K562 (cell line): ENCODE data around the gene TANGO6. TPM values are rescaled to one million over a fixed set of nuclear protein-coding genes. Genes with fewer than 3 reads are reported as not detected.
A peak's percentile ranks its signal among the peaks of the same experiment; 100 is the strongest.

Experiments
- ATAC-seq: fragments of 200-7000 bp; cut with Tn5 transposase; 3 replicates; pipeline ENCODE4 v1.9.1; 2020; ENCODE audit warnings: moderate library complexity
- BruUV-seq: library from RNA; stranded (reverse); fragments of 400-500 nt; replicated peaks from 2 replicates; lab custom pipeline; 2021; lab: Mats Ljungman, UMichigan
- CTCF ChIA-PET: fragments of 300-600 bp; formaldehyde crosslinking; extraction: SDS; loops from one replicate; lab custom pipeline; 2021; ENCODE audit warnings: low intra/inter-chr PET ratio; lab: Yijun Ruan, JAX
- POLR2A ChIA-PET: fragments of 300-600, 350-650 bp; sonication (Branson Sonifier 250); formaldehyde crosslinking; extraction: SDS; loops from one replicate; lab custom pipeline; 2021; ENCODE audit warnings: antibody characterized with exemption, inconsistent platforms; lab: Yijun Ruan, JAX
- DNase-seq, 4 experiments: peaks; one replicate each; pipeline versions ENCODE4 v3.0.0 to v3.0.0-alpha.2; 2011 to 2018; ENCODE audit warnings: low spot score in 3 of 4, mixed read lengths in 3 of 4; ENCODE audit errors: extremely low read depth in 1 of 4
- FAIRE-seq: peaks from 2 replicates; lab custom pipeline; 2011; peaks lifted over from hg19 to GRCh38; lab: Jason Lieb, UNC
- H2AFZ ChIP-seq: 2 replicates; pipeline ENCODE4 v1.6.0; 2011; ENCODE audit warnings: low read depth, low read length, control low read depth, inconsistent platforms
- H3K27ac ChIP-seq: fragments of 200-600 bp; 3 replicates; pipeline ENCODE4 v1.8.0; 2011; ENCODE audit warnings: low read depth, mild to moderate bottlenecking, control low read depth, inconsistent platforms, low read length, moderate library complexity, mixed read lengths; ENCODE audit errors: extremely low read depth
- H3K27me3 ChIP-seq, 2 experiments: fragments of 300-600 bp in 1 of 2; 2 replicates in 1 of 2; 3 replicates in 1 of 2; pipeline versions ENCODE4 v1.6.0 to v1.8.0; 2011; ENCODE audit warnings: inconsistent platforms in 2 of 2, low read length in 2 of 2, mild to moderate bottlenecking in 1 of 2, mixed read lengths in 1 of 2, moderate library complexity in 1 of 2; ENCODE audit not compliant: control insufficient read depth in 2 of 2, insufficient read depth in 2 of 2
- H3K36me3 ChIP-seq: fragments of 300-600 bp; 3 replicates; pipeline ENCODE4 v1.8.0; 2011; ENCODE audit warnings: mild to moderate bottlenecking, low read length, inconsistent platforms; ENCODE audit not compliant: control insufficient read depth, insufficient read depth
- H3K4me1 ChIP-seq, 2 experiments: fragments of 200-600 bp in 1 of 2; replicated peaks in 1 of 2; 2 replicates in 1 of 2; 3 replicates in 1 of 2; pipeline versions ENCODE4 v1.5.1 to v1.8.0; 2011; ENCODE audit warnings: inconsistent platforms in 2 of 2, low read length in 2 of 2, mild to moderate bottlenecking in 1 of 2, mixed read lengths in 1 of 2, moderate library complexity in 1 of 2; ENCODE audit not compliant: control insufficient read depth in 2 of 2, insufficient read depth in 2 of 2
- H3K4me2 ChIP-seq: 2 replicates; pipeline ENCODE4 v1.6.1; 2011; ENCODE audit warnings: low read length, control low read depth, inconsistent platforms, mixed read lengths; ENCODE audit not compliant: insufficient read depth
- H3K4me3 ChIP-seq: fragments of 200-600 bp; sonication (generic), shearing (Covaris generic); 2 replicates; pipeline ENCODE4 v1.5.1; 2016; ENCODE audit warnings: control low read depth, inconsistent platforms
- H3K79me2 ChIP-seq: fragments of 200-600 bp; 3 replicates; pipeline ENCODE4 v1.8.0; 2011; ENCODE audit warnings: low read length, inconsistent platforms; ENCODE audit not compliant: control insufficient read depth, insufficient read depth
- H3K9ac ChIP-seq, 2 experiments: 2 replicates each; pipeline versions ENCODE4 v1.6.0 to v1.6.1; 2011; ENCODE audit warnings: low read depth in 2 of 2, low read length in 2 of 2, control low read depth in 1 of 2, inconsistent platforms in 1 of 2, mild to moderate bottlenecking in 1 of 2, mixed read lengths in 1 of 2; ENCODE audit not compliant: insufficient read depth in 1 of 2
- H3K9me1 ChIP-seq: one replicate; pipeline ENCODE4 v1.6.0; 2011; ENCODE audit warnings: inconsistent platforms, mild to moderate bottlenecking, low read length, moderate library complexity; ENCODE audit not compliant: control insufficient read depth, insufficient read depth
- H3K9me3 ChIP-seq: replicated peaks from 2 replicates; pipeline ENCODE4 v1.5.1; 2011; ENCODE audit warnings: low read depth, low read length, inconsistent platforms; ENCODE audit not compliant: control insufficient read depth, insufficient read depth
- H4K20me1 ChIP-seq: replicated peaks from 2 replicates; pipeline ENCODE4 v1.6.1; 2011; ENCODE audit warnings: low read length, inconsistent platforms, mixed read lengths; ENCODE audit not compliant: control insufficient read depth, insufficient read depth
- ATF7 ChIP-seq: fragments of 450-650 bp; IDR thresholded peaks from 2 replicates; pipeline ENCODE4 v1.7.1; 2014; ENCODE audit warnings: mild to moderate bottlenecking, moderate library complexity
- CEBPG ChIP-seq, 3 experiments: fragments of 200-800 bp in 1 of 3; sonication (Bioruptor generic) in 1 of 3; sonication (generic) in 1 of 3; formaldehyde crosslinking in 1 of 3; IDR thresholded peaks in 2 of 3; conservative IDR thresholded peaks in 1 of 3; 2 replicates each; pipeline versions ENCODE4 v1.6.1 to v1.8.0; 2016 to 2022; ENCODE audit warnings: missing compliant biosample characterization in 2 of 3, missing genetic modification characterization in 2 of 3, mild to moderate bottlenecking in 1 of 3, missing genetic modification reagents in 1 of 3
- FOSL1 ChIP-seq: fragments of 200-800 bp; sonication (Bioruptor generic); conservative IDR thresholded peaks from 2 replicates; pipeline ENCODE4 v1.6.1; 2016; ENCODE audit warnings: missing genetic modification characterization, missing compliant biosample characterization
- ZNF384 ChIP-seq: IDR thresholded peaks from 2 replicates; pipeline ENCODE4 v1.6.1; 2012; ENCODE audit warnings: low read depth, low read length, improper control_type of control experiment
- WGBS: fragments of 100-300 bp; shearing (Covaris generic); methylation state at CpG from one replicate; pipeline ENCODE4 v1.1.6; 2016; ENCODE audit warnings: low coverage, mixed read lengths; ENCODE audit not compliant: insufficient coverage; ENCODE audit errors: missing lambda C conversion rate; 5-methylcytosine and 5-hydroxymethylcytosine counted together
- in situ Hi-C: fragments of 300-500 bp; cut with MboI; formaldehyde crosslinking; loops from 4 replicates; pipeline ENCODE4 v1.15.0; 2018; ENCODE audit warnings: inconsistent platforms, mixed read lengths
- intact Hi-C: fragments of 100-400 bp; cut with micrococcal nuclease; formaldehyde crosslinking; loops from 2 replicates; pipeline ENCODE4 v1.14.2; 2022
- polyA plus RNA-seq, 8 experiments: library from polyadenylated mRNA; depleted of rRNA in 4 of 8; stranded (reverse) in 5 of 8; unstranded in 3 of 8; fragments of >200 nt; fragmentation: Nextera tagmentation in 2 of 8; fragmentation: Illumina TruSeq in 1 of 8; extraction: Ambion mirVana in 2 of 8; extraction: Trizol in 1 of 8; gene quantifications; 2 replicates each; pipeline versions ENCODE4 v1.2.1 to v1.2.3, GENCODE V29; 2011 to 2014; ENCODE audit warnings: inconsistent platforms in 1 of 8, missing spikeins in 1 of 8
- total RNA-seq, 7 experiments: library from RNA; depleted of rRNA in 6 of 7; stranded (reverse); fragments of >200 nt in 6 of 7; fragmentation: Illumina TruSeq in 2 of 7; extraction: Trizol in 2 of 7; gene quantifications; 2 replicates each; pipeline versions ENCODE4 v1.2.1 to v1.2.3, GENCODE V29; 2011 to 2021; ENCODE audit warnings: low replicate concordance in 1 of 7
- TF ChIP-seq, protein P1 (sequence below), 2 experiments: fragments of 450-650 bp in 1 of 2; sonication (generic) in 1 of 2; formaldehyde crosslinking in 1 of 2; IDR thresholded peaks in 1 of 2; conservative IDR thresholded peaks in 1 of 2; 2 replicates each; pipeline versions ENCODE4 v1.6.1 to v1.8.1; 2016 to 2023; ENCODE audit warnings: mild to moderate bottlenecking in 2 of 2, moderate library complexity in 2 of 2, inconsistent platforms in 1 of 2, missing genetic modification reagents in 1 of 2
- TF ChIP-seq, protein P2 (sequence below): fragments of 150-350 bp; conservative IDR thresholded peaks from 2 replicates; pipeline ENCODE4 v1.6.1; 2014; ENCODE audit warnings: low read length

TANGO6 gene
- total and polyA plus RNA-seq, 9 of the 15 experiments (the other 6 are each of a cell fraction or from before 2014, with no cell fraction given) = 1.6 to 15.2 (median 9.6) TPM

DNA sequence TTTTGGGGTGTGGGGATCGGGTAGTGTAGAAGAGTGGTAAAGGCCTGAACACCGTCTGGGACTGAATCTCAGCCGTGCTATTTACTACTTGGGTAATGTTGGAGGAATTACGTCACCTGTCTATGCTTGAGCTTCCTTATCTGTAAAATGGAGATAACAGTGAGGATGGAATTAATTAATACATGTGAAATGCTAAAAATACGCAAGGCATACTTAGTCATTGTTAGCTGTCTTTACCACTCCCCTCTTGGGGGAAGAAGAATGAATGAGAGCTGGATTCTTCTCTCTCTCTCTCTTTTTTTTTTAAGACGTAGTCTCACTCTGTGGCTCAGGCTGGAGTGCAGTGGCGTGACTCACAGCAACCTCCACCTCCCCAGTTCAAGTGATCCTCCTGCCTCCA lies 41.1 kb upstream of the TANGO6 start:
- Histone ChIP-seq H3K27ac (no peak overlapping the region), H3K4me3 (no peak overlapping the region), H3K9ac (no peak overlapping the region), H3K4me2 (no peak overlapping the region), H3K4me1 (no peaks in the 10 kb centered on the region; a peak in 1 of 5 replicates), H3K79me2 (no peaks in the 10 kb centered on the region), H3K9me1 (no peaks in the 10 kb centered on the region), H3K27me3 (peaks cover 2 to 18% of the 10 kb centered on the region in 2 experiments; a peak in 2 of 5 replicates), H3K9me3 (no peaks in the 10 kb centered on the region), H2AFZ (no peak overlapping the region), H3K36me3 (no peaks in the 10 kb centered on the region), H4K20me1 (peaks cover 3% of the 10 kb centered on the region; the same call in 1 of the 2 replicates)
- ATAC-seq = no peak
- 16% methylated on average over 7 of the region's 7 CpGs for WGBS
- POLR2A ChIA-PET = interaction anchor here (1.0 kb wide), 1 partner anchor 9 kb away, joined by 3 read pairs; no protein-coding TSS in a partner anchor
- BruUV-seq = no TSS peak
- DNase-seq = no peak
- TF ChIP-seq, protein P1, sequence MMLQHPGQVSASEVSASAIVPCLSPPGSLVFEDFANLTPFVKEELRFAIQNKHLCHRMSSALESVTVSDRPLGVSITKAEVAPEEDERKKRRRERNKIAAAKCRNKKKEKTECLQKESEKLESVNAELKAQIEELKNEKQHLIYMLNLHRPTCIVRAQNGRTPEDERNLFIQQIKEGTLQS (IDR thresholded peaks at IDR 0.05) = peak; percentile 60; the same call in 1 of the 2 replicates
- TF ChIP-seq, protein P1 (CRISPR knock-in tag; conservative IDR thresholded peaks at IDR 0.05) = no peak
- TF ChIP-seq ZNF384 (0 out of 2 replicates have a peak, but pooled peaks have one; percentile 20), CEBPG (CRISPR knock-in tag; IDR thresholded peaks at IDR 0.05) (no peak), CEBPG (tag; conservative IDR thresholded peaks at IDR 0.05 in 1 of 2, IDR thresholded peaks at IDR 0.05 in 1 of 2) (peak in 1 of 2 experiments; percentile 32; a peak in 1 of 4 replicates), FOSL1 (tag) (peak; percentile 25; the same call in 1 of the 2 replicates), ATF7 (peak; percentile 79)
- TF ChIP-seq, protein P2, sequence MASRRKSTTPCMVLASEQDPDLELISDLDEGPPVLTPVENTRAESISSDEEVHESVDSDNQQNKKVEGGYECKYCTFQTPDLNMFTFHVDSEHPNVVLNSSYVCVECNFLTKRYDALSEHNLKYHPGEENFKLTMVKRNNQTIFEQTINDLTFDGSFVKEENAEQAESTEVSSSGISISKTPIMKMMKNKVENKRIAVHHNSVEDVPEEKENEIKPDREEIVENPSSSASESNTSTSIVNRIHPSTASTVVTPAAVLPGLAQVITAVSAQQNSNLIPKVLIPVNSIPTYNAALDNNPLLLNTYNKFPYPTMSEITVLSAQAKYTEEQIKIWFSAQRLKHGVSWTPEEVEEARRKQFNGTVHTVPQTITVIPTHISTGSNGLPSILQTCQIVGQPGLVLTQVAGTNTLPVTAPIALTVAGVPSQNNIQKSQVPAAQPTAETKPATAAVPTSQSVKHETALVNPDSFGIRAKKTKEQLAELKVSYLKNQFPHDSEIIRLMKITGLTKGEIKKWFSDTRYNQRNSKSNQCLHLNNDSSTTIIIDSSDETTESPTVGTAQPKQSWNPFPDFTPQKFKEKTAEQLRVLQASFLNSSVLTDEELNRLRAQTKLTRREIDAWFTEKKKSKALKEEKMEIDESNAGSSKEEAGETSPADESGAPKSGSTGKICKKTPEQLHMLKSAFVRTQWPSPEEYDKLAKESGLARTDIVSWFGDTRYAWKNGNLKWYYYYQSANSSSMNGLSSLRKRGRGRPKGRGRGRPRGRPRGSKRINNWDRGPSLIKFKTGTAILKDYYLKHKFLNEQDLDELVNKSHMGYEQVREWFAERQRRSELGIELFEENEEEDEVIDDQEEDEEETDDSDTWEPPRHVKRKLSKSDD = no peak
- intact Hi-C loops (loop anchor here (10.0 kb wide), 1 partner anchor 207 kb away; no protein-coding TSS in a partner anchor), in situ Hi-C loops (loop anchor here (5.0 kb wide), 1 partner anchor 95 kb away; no protein-coding TSS in a partner anchor)
- FAIRE-seq = no peak
- CTCF ChIA-PET = interaction anchor here (0.7 to 4.7 kb wide), 2 partner anchors 9 to 97 kb away, joined by 4 to 60 read pairs; no protein-coding TSS in a partner anchor
